Astrocyte (in vitro differentiated cells and primary cell): Measurements from ENCODE around the gene PDE1A. TPM values are rescaled to one million over a fixed set of nuclear protein-coding genes. Genes with fewer than 3 reads are reported as not detected.

ENCODE experiments used
- DNase-seq: peaks from one replicate; pipeline ENCODE4 v3.0.0-alpha.2; 2010; ENCODE audit warnings: low read depth
- FAIRE-seq: peaks from 2 replicates; lab custom pipeline; 2011; peaks lifted over from hg19 to GRCh38; lab: Jason Lieb, UNC
- H2AFZ ChIP-seq: 2 replicates; pipeline ENCODE4 v1.6.0; 2012; ENCODE audit warnings: low read depth, low read length, inconsistent platforms
- H3K27ac ChIP-seq: 2 replicates; pipeline ENCODE4 v1.5.1; 2011; ENCODE audit warnings: low read depth, low read length, inconsistent platforms
- H3K27me3 ChIP-seq: 2 replicates; pipeline ENCODE4 v1.6.0; 2011; ENCODE audit warnings: low read length, inconsistent platforms; ENCODE audit not compliant: insufficient read depth
- H3K36me3 ChIP-seq: 2 replicates; pipeline ENCODE4 v1.5.1; 2011; ENCODE audit warnings: low read length, inconsistent platforms; ENCODE audit not compliant: insufficient read depth
- H3K4me1 ChIP-seq: 2 replicates; pipeline ENCODE4 v1.5.1; 2011; ENCODE audit warnings: low read length, inconsistent platforms; ENCODE audit not compliant: insufficient read depth
- H3K4me2 ChIP-seq: 2 replicates; pipeline ENCODE4 v1.6.0; 2012; ENCODE audit warnings: low read length, inconsistent platforms
- H3K4me3 ChIP-seq: 2 replicates; pipeline ENCODE4 v1.5.1; 2011; ENCODE audit warnings: low read depth, mild to moderate bottlenecking, low read length, inconsistent platforms; ENCODE audit not compliant: insufficient read depth
- H3K79me2 ChIP-seq: 2 replicates; pipeline ENCODE4 v1.6.0; 2012; ENCODE audit warnings: mild to moderate bottlenecking, low read length, inconsistent platforms; ENCODE audit not compliant: insufficient read depth
- H3K9ac ChIP-seq: 2 replicates; pipeline ENCODE4 v1.6.0; 2012; ENCODE audit warnings: mild to moderate bottlenecking, low read length, inconsistent platforms
- H3K9me3 ChIP-seq: 2 replicates; pipeline ENCODE4 v1.5.1; 2012; ENCODE audit warnings: low read depth, mild to moderate bottlenecking, low read length, inconsistent platforms; ENCODE audit not compliant: insufficient read depth
- H4K20me1 ChIP-seq: 2 replicates; pipeline ENCODE4 v1.6.0; 2012; ENCODE audit warnings: low read length, inconsistent platforms; ENCODE audit not compliant: insufficient read depth
- H3K27ac Mint-ChIP-seq: one replicate; pipeline ENCODE4 v1.8.0; 2021; ENCODE audit warnings: mild to moderate bottlenecking, mixed read lengths; ENCODE audit not compliant: unreplicated experiment
- H3K27me3 Mint-ChIP-seq: one replicate; pipeline ENCODE4 v1.8.0; 2021; ENCODE audit warnings: low read depth, mixed read lengths; ENCODE audit not compliant: unreplicated experiment
- H3K36me3 Mint-ChIP-seq: one replicate; pipeline ENCODE4 v1.8.0; 2021; ENCODE audit warnings: low read depth, mixed read lengths; ENCODE audit not compliant: unreplicated experiment
- H3K4me1 Mint-ChIP-seq: one replicate; pipeline ENCODE4 v1.8.0; 2021; ENCODE audit warnings: low read depth, mixed read lengths; ENCODE audit not compliant: unreplicated experiment
- H3K4me3 Mint-ChIP-seq: one replicate; pipeline ENCODE4 v1.8.0; 2021; ENCODE audit warnings: mild to moderate bottlenecking, moderate library complexity, mixed read lengths; ENCODE audit not compliant: unreplicated experiment
- H3K9me3 Mint-ChIP-seq: one replicate; pipeline ENCODE4 v1.8.0; 2021; ENCODE audit warnings: mild to moderate bottlenecking, mixed read lengths; ENCODE audit not compliant: unreplicated experiment
- EZH2 ChIP-seq: IDR thresholded peaks from 2 replicates; pipeline ENCODE4 v1.6.1; 2012; ENCODE audit warnings: mild to moderate bottlenecking, low read length, inconsistent platforms; ENCODE audit not compliant: insufficient read depth
- total RNA-seq: library from RNA; stranded (reverse); gene quantifications from 2 replicates; pipeline ENCODE4 v1.2.1, GENCODE V29; 2021
- TF ChIP-seq, protein P1 (sequence below): IDR thresholded peaks from 2 replicates; pipeline ENCODE4 v1.5.1; 2011; ENCODE audit warnings: low read depth, mild to moderate bottlenecking, inconsistent platforms, low read length, moderate library complexity; ENCODE audit not compliant: insufficient read depth

PDE1A gene
- total RNA-seq, 1 donor from 2014 or later = 0.32 TPM

DNA sequence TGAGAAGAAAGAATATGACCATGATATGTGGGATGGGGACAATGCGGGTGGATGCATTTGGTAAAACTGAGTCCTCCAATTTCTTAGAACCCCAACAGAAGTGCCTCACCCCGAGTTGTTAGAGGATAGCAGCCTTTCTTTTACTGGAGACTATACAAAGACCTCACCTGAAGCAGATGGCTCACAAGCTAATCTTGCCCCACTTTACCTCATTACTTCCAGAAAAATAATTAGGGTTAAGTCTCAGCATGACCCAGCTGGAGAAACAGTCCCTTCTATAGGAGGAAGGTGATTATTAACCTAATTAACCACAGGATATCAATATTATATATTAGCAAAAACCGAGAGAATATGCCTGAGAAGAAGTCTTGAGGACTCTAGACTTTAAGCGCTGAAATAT, 128.4 kb downstream of the PDE1A start:
- Histone ChIP-seq H3K4me1 (peaks cover 14% of the 10 kb centered on the region), H3K9ac (no peak overlapping the region), H4K20me1 (no peaks in the 10 kb centered on the region), H3K27me3 (no peaks in the 10 kb centered on the region), H3K36me3 (no peaks in the 10 kb centered on the region), H2AFZ (no peak overlapping the region), H3K4me3 (no peak overlapping the region), H3K4me2 (no peak overlapping the region), H3K9me3 (no peaks in the 10 kb centered on the region), H3K27ac (no peak overlapping the region), H3K79me2 (no peaks in the 10 kb centered on the region)
- Mint-ChIP-seq H3K9me3 (no peaks in the 10 kb centered on the region), H3K36me3 (no peaks in the 10 kb centered on the region), H3K4me1 (no peaks in the 10 kb centered on the region), H3K4me3 (no peak overlapping the region), H3K27ac (no peak overlapping the region), H3K27me3 (no peaks in the 10 kb centered on the region)
- DNase-seq (no peak), FAIRE-seq (no peak)
- TF ChIP-seq, protein P1, sequence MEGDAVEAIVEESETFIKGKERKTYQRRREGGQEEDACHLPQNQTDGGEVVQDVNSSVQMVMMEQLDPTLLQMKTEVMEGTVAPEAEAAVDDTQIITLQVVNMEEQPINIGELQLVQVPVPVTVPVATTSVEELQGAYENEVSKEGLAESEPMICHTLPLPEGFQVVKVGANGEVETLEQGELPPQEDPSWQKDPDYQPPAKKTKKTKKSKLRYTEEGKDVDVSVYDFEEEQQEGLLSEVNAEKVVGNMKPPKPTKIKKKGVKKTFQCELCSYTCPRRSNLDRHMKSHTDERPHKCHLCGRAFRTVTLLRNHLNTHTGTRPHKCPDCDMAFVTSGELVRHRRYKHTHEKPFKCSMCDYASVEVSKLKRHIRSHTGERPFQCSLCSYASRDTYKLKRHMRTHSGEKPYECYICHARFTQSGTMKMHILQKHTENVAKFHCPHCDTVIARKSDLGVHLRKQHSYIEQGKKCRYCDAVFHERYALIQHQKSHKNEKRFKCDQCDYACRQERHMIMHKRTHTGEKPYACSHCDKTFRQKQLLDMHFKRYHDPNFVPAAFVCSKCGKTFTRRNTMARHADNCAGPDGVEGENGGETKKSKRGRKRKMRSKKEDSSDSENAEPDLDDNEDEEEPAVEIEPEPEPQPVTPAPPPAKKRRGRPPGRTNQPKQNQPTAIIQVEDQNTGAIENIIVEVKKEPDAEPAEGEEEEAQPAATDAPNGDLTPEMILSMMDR = no peak
- no peak for TF ChIP-seq EZH2

DNA sequence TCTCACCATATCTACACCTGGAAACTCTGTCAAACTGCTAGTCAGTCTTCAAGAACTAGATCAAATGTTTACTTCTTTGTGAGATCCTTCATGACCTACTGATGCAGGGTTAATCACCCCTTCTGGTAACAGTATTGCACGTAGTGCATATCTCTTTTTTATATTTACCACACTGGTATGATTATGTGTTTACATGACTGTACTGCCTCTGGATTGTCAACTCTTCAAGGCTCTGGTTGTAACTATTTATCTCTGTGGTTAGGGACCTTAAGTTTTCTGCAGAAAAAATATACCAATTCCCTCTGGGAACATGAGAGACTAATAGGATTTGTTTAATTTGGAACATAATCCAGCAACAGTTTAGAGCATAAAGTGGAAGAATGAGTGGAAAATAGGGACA, 135.5 kb downstream of the PDE1A start:
- Histone ChIP-seq H2AFZ (no peak overlapping the region), H3K9me3 (no peaks in the 10 kb centered on the region), H3K27ac (no peak overlapping the region), H4K20me1 (no peaks in the 10 kb centered on the region), H3K79me2 (no peaks in the 10 kb centered on the region), H3K4me3 (no peak overlapping the region), H3K4me2 (no peak overlapping the region), H3K4me1 (no peaks in the 10 kb centered on the region), H3K9ac (no peak overlapping the region), H3K27me3 (no peaks in the 10 kb centered on the region), H3K36me3 (no peaks in the 10 kb centered on the region)
- FAIRE-seq = no peak
- TF ChIP-seq EZH2 = no peak
- no peaks in the 10 kb centered on the region for H3K4me1 Mint-ChIP-seq
- DNase-seq = no peak
- H3K27ac Mint-ChIP-seq = no peak overlapping the region
- H3K9me3 Mint-ChIP-seq = no peaks in the 10 kb centered on the region
- H3K36me3 Mint-ChIP-seq = no peaks in the 10 kb centered on the region
- H3K27me3 Mint-ChIP-seq = no peaks in the 10 kb centered on the region
- no peak overlapping the region for H3K4me3 Mint-ChIP-seq

DNA sequence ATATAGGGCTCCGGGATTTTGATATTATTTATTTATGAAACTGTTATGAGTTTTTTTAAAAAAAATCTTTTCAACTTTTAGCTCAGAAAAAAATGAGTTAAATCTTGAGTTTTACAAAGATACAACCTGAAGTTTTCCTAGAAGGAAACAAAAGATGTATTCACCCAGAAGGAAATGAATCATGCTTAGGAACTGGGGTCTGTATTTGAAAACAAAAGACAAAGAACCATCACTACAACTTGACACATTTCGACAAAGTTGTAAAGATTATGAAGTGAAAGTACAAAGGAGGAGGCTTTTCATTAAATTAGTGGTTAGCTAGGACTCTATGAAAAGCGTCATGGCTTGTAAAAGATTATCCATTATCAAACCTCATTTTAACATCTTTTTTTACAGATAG, 143.3 kb downstream of the PDE1A start:
- DNase-seq (peak; percentile 32), FAIRE-seq (no peak)
- Mint-ChIP-seq H3K4me1 (peaks cover 8% of the 10 kb centered on the region), H3K27me3 (no peaks in the 10 kb centered on the region), H3K36me3 (no peaks in the 10 kb centered on the region), H3K27ac (no peak overlapping the region), H3K4me3 (no peak overlapping the region), H3K9me3 (no peaks in the 10 kb centered on the region)
- Histone ChIP-seq H3K4me3 (no peak overlapping the region), H3K4me1 (no peaks in the 10 kb centered on the region), H3K27ac (no peak overlapping the region), H3K36me3 (no peaks in the 10 kb centered on the region), H3K9ac (no peak overlapping the region), H3K27me3 (no peaks in the 10 kb centered on the region), H3K79me2 (no peaks in the 10 kb centered on the region), H4K20me1 (no peaks in the 10 kb centered on the region), H3K4me2 (peak overlapping the region; percentile 45), H3K9me3 (no peaks in the 10 kb centered on the region), H2AFZ (no peak overlapping the region)
- no peak for TF ChIP-seq EZH2
- TF ChIP-seq, protein P1 = no peak
